Stimulated activated CD4-positive, alpha-beta T cell treated with anti-CD3 and anti-CD28 coated beads, Interleukin-1b, Interleukin-23, amount 100 ng/mL, for 4 hours (primary cell): ENCODE results near the gene TMIE.

ENCODE experiments used
- DNase-seq, 2 donors: peaks; one replicate each; pipeline ENCODE4 v3.0.0-alpha.2; 2020; ENCODE audit warnings: low read depth in 2 of 2

Gene TMIE

DNA sequence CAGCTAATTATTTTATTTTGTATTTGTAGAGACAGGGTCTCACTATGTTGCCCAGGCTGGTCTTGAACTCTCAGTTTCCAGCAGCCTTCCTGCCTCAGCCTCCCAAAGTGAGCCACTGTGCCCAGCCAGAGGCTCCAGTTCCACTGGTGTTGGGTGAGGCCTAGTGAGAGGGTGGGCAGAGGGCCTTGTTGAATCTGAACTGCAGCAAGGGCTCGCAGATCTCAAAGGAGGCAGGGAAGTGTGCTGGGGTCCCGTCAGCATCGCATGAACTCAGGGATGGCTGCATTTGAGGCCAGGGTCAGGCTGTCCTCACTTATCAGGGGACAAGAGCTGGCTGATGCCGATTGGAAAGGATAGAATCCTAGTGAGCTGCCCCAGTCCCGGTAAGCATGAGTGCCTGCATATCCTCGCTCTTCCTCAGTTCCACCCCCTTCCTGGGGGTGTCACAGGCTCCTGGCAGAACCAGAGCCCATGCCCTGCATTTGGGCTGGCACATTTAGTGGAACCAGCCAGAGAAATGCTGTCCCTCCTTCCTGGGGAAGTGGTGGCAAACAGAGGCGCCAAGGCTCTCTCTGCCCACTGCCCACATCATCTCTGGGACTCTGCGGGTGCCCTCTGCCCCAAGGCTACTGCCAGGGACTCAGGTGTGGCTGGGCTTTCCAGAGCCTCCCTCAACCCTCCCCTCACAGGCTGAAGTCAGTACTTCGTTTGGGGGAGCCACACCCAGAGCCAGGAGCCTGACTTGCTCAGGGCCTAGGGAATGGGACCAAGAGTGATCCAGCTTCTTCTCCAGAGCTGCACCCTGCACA is 31.8 kb upstream of the TMIE start:
- DNase-seq, result no peak

DNA sequence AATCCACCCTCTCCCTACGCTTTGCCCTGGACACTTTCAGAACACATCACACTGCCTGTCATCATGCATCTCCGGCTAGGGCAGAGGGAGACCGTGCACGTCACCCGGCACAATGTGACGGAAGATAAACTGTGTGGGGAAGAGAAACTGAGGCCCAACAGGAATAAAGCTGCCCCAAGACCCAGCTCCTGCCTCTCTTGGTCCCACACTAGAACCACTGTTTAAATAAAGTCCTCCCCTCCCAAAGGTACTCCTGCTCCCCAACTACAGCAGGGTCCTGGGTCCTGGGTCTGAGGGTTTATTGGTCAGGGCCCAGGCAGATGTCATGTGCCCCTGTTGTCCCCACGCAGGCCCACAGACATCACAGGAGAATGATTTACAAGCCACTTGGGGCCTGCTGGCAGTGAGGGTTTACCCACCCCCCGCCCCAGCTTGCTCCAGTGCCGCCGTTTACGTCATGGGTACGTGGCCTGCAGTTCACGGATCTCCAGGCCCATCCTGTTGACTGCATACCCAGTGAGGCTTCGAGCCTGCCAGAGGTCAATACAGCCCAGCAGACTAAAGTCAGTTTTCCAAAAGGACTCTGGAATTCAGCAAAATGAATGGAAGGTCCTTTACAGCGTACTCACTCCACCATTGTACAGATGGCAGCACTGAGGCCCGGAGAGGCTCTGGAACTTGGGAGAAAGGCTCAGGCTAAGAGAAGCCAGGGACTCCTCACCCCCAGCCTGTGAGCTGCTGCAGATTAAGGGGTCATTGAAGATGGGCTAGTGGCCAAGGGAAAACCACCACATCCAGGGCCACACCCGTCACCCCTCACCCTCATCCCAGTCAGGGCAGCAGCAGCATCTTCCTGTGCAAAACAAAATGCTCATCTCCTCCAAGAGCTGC is 30.9 kb upstream of the TMIE start:
- no peak for DNase-seq

DNA sequence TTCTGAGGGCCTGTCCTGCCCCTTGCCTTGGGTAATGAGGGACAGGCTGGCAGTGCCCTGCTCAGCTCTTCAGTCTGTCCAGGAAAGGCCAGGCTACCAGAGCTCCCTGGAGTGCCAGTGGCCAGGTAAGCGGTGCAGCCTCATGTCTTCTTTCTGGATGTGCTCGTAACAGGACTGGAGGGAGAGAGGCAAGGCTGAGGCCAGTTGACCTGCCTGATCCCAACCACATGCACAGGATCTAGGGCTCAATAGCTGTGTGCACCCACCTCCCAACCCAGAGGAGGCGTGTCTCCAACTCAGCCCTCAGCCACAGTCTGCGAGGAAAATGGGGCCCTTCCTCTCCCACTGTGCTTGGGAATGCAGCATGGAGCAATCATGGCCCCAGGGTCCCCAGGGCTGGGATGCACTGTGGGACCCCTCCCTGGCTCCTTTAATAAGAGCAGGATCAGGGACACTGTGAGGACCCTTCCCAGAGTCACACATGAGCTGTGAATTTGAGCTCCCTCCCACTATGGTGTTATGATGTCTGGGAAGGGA is 30.2 kb upstream of the TMIE start:
- no peak for DNase-seq

DNA sequence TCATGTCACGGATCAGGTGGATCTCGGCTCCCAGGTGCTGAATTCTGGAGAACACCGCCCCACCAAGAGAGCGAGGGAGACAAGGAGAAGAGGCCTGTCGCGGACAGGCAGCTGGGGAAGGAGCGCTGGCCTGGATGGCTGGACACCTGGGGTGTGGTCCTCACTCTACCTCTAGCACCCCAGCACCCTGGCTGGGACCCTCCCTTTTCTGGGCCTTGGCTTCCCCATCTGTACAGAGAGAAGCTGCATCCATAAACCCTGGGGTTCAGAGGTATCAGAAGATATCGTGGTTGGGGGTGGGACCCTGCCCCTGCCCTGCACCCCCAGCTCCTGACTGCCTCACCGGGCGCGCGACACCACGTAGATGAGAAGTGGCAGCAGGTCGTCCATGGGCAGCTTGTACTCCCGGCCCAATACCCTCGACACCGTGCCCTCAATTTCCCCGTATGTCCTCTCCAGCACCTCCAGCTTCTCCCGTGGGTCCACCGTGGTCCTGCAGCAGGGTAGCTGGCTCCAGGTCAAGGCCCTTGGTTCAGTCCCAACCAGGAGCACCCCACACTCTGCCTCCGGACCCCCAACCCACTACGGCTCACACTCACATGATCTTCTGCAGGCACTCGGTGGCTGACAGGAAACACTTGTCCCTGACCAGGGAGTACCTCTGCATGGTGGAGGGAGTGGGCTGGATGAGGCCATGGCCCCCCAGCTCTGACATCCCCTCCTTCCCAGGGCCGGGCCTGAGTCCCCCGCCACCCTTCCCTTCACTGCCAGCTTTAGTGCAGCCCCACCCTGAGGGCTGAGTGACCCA is 29.4 kb upstream of the TMIE start:
- DNase-seq, result no peak

DNA sequence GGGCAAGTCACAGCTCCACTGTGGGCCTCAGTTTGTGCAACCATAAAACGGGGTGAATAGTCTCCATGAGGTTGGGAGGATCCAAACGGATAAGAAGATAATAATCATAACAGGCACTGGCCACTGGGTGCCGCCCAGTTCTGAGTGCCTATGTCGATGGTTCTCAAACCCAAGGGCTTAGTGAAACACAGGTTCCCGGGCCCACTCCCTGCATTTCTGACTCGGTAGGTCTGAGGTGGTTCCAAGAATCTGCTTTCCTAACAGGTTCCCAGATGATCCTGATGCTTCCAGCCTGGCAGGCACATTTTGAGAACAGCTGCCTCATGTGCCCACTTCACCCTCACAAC is 28.9 kb upstream of the TMIE start:
- DNase-seq, result no peak

DNA sequence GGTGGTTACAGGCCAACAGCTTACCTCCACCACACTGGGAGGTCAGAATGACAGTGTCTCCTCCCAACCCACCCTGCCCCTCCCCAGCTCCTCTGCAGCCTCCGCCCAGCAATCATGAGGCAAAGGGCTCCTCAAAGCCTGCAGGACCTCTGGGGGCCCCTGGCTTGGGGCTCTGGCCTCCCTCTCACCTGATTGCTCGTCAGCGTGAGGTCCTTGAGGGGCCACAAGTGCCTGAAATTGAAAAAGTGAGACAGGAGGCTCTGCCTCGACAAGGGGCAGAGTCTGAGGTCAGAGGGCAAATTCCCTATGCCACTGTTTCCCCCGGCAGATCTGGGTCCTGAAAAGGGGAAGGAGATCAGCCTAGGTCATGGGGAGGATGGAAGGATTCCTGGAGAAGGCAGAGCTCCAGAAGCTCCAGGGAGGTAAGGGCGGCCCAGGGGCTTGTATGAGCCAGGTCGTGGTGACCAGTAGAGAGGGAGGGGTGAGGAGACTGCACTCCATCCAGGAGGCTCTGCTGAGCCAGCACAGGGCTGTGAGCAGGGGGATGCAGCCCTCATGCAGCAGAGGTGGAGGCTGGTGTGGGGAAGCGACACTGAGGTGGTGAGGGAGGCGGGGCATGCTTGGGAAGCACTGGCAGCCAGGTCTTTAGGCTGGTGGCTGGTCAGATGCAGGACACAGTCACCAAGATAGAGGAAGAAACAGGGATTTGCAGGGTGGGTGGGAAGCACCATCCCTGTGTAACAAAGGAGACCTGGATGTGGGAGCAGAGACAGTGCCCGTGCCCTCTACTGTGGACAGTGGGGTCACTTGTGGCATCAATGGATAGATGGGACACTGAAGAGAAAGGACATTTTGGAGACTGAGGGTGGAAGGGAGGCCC is 27.8 kb upstream of the TMIE start:
- no peak for DNase-seq

DNA sequence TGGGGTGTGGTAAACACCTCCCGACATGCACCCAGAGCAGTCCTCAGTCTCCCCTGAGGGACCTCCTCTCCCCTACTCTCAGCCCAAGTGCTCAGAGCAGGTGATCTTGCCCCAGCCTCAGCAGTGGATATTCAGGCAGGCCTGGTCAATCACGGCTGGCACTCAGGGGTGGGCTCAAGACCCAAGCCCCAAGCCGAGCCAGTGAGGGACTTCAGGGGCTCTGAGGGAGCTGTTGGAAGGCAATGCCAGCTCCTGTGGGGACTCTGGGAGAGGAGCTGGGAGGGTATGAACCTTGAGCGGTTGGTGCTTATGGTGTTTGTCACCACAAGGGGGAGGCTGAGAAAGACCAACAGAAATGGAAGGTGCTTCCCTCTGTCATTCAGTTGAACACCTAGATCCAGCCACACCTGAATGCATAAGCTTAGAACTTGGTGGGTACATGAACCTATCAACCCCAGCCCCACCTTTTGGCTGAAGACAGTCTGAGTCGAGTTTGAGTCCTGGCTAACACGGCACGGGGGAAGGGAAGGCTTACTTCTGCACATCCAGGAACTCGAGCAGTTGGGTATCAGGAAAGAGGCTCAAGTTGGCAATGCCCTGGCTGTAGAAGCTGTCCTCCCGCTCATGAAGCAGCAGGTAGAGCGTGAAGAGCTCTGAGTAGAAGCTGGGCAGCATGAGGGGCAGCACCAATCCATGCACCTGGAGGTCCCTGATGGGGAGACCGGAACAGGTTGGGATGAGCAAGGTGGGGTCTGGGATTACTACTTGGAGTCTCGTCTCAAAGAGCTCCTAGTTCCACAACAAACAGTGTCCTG is 27.0 kb upstream of the TMIE start:
- no peak for DNase-seq

DNA sequence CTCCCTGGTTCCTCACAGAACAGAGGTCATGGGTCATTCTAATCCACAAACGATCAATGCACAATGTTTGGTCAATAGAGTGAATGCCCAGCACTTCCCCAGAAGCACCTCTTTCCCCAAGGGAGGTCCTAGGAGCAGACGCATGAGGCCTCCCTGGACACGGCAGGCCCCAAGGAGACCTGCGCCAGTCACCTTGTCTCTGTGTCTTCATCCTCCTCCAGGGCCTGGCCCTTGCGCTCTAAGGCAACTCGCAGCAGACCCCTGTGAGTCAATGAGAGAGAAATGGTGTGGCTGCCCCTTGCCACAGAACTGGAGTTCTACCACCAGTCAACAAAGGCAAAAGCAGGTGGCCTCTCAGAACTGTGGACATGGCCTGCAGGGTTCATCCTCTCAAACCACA is 25.8 kb upstream of the TMIE start:
- no peak for DNase-seq

DNA sequence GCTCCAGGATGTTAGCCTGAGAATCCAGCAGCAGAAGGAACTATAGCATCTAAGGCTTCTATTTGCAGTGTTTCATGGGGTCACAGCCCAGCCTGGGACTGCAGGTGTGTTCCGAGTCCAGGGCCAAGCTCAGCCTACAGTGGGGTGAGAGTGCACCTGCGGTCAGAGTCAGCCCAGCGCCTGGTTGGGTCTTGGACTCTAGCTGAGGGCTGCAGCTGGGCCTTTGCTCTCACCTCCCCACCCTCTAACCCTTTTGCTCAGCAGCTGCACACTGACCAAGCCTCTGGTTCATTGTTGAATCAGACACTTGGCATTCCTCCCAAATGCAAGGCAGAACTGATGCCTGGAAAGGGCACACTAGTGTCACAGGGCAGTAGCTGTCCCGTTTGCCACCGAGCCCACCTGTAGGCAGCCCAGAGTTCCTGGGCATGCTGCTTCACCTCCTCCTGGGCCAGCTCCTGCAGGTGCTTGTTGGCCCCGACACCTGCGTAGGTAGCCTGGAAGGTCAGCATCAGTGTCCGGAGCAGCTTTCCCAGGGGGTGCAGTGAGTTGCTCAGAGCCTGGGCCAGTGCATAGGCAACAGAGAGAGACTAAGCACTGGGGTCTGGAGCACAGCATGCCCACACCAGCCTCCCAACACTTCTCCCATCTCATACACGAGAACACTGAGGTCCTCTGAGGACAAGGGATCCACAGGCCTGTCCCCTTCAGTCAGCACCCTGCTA is 25.2 kb upstream of the TMIE start:
- no peak for DNase-seq

DNA sequence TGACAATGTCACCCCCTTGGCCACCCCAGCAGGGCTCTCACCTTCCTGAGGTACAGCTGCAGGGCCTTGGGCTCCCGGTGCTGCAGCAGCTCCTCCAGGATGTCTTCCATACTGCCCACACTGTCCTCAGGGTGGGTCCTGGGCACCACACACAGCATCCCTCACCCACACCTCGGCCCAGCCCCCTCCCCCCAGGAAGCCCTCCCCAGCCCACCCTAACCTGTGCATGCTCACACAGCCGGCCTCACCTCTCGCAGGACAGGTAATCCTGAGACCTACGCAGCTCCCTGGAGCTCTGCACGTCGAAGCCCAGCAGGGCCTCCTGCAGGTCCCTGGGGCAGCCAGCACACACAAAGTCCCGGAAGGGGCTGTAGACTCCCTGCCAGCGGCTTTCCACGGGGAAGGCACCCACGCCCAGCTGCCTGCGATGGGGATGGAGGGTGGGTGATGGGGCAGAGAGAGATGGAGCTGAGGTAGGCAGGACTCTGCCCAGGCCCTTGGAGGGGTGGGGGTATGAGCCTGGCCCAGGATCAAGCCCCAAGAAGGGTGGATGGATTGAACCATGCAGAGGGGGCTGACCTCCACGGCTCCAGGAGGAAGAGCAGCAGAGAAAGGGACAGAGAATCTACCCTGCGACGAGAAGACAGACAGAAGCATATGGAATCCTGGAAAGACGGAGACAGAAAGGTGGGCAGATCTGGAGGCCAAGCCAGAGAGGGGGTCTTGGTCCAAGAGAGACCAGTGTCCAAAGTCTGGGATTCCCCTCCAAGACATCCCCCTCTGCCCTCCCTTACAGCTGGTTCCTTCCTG is 24.4 kb upstream of the TMIE start:
- no peak for DNase-seq

DNA sequence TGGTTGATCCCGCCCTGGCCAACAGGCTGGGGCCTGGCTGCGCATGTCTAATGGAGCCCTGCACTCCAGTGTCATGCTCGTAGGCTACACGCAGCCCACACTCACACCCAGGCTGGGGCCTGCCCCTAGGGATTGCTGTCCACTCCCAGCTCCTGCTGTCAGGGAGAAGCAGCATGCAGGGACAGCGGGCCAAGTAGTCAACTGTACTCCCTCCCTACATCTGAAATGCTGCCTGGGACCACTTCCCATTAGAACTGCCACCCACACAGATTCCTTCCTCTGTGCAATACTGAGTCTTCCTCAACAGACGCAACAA is 23.8 kb upstream of the TMIE start:
- DNase-seq, result no peak

DNA sequence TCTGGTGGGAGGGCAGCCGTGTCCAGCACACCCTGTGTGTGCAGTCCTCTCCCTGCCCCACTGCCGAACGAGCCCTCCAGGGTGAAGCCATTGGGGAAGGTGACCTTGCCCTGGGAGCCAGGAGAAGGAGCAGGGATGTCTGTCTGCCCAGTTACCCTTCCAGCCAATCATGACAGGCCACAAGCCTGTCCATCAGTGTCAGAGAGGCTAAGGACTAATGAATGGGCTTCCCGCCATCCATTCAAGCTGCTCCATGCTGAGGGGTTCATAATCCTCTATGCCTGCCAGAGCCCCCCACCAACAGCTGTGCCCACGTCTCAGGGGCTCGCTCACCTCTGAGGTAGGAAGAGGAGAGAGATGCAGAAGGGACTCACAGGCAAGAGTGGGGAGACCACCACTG is 22.9 kb upstream of the TMIE start:
- DNase-seq, result no peak

DNA sequence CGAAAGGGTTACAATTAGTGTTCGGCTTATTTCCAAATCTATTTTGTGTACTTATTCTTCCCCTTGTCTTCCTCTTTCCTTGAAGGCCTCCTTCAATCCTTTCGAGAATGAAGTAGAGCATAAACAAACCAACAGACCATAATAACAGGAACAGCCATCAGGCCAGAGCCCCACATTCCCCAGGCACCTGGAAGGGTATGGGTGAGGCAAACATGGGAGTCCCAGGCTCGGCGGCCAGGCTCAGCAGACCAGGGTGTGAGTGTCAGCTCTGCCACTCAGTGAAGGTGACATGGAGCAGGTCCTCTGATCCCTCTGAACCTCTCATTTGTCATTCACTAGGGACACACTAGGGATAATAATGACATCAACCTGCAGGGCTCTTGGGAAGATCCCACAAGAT is 21.5 kb upstream of the TMIE start:
- DNase-seq, result no peak

DNA sequence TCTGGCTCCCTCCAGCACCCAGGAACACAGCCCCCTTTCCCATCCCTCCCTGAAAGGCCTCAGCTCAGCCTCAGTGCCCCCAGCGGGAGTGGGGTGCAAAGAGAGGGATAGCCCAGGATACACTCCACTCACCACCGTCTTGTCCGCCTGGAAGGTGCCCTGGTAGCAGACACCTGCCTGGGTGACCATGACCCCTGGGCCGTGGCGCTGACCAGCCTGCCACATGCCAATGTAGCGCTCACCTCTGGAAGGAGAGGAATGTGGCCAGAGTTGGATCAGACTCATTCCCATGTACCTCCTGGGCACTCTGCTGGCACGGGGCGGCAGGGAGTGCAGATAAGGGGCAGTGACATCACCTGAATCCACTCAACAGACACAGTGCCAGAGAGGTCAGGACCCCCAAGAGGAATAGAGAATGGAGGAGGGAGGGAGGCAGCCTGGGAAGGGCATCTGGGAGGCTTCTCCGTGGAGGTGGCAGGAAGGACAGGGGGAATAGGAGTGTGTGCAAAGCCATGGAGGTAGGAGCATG is 20.8 kb upstream of the TMIE start:
- no peak for DNase-seq

DNA sequence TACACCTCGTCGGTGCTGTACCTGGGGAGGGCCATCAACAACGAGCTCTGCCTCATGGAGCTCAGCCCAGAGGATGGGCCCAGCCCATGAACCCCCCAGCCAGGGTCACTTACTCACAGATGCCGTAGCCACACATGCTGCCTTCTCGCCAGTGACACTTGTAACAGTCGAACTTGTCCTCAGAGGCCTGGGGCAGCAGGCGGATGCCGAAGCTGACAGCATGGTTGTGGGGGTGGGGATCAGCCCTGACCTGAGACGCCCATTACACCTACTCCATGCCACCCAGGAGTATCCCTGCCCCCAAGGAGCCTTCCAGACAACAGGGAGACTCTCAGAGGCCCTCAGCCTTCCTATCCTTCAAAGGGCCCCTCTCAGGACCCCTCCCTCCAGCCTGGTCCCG is 19.8 kb upstream of the TMIE start:
- no peak for DNase-seq

DNA sequence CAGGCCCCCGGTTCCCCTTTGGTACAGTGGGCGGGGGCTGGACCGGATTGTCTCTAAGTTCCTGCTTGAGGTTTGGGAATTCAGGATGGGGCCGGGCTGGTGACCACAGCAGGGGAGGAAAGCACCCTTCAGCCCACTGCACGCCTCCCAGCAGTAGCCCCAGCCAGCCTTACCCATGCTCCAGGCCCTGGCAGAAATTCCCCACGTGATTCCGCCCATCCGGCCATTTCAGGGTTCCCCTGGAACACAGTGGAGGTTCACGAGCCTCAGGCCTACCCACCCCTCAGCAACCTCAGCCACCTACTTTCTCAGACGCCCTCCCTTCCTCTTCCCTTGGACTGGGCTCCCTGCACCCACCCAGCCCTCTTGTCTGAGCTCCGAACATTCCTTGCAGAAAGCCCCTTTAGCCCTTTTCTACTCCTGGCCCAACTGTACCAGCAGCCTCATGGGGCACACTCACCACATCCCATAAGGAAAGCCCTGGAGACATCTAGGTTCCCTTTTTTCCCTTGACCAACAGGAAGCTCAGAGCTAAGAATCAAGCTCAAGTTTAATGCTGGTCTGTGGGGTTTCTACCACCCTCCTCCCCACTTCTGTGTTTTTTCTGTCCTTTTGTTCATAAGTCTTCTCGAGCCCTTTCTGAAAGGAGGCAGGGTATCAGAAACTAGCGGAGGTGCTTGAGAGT is 19.2 kb upstream of the TMIE start:
- no peak for DNase-seq

DNA sequence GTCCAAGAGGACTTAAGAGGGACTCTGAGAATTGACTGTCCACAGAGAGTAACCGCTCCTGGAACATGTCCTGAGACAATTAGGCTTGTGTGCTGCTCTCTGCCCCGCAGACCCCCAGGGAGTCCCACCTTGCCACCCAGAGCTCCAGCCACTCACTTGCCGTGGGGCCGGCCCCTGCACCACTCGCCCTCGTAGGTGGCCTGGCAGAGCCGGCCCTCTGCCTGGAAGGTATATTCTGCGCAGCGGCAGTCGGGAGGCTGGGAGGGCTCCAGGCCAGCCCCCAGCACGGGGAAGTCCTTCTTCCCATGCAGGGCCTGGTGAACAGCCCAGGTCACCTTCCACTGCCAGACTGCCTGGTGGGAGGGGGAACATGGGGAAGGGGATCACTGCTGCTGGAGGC is 18.2 kb upstream of the TMIE start:
- no peak for DNase-seq

DNA sequence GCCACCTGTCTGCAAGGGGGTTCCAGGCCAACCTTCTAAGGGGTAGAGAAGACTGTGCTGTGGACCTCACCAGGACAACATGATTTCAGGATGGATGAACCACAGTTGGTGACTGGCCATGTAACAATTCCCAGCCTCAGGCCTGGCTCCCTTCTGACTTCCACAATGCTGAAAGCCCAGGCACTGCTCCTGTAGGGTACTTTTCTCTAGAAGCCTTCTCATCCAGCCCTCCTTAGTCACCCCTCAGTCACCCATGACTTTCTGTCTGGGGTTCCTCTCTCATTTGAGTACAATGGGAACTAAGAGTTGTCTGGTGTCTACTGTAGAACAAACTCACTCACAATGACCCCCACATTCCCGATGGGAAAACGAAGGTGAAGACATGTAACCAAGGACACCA is 16.3 kb upstream of the TMIE start:
- no peak for DNase-seq
